Stomach (tissue), 9 donors: ENCODE data around the gene ANAPC2. TPM values are rescaled to one million over a fixed set of nuclear protein-coding genes. Genes with fewer than 3 reads are reported as not detected.

ENCODE experiments used
- DNase-seq, 2 donors: peaks; one replicate each; pipeline versions ENCODE4 v3.0.0 to v3.0.0-alpha.2; 2013 to 2019
- H3K27ac ChIP-seq, 5 donors: fragments of 200-600 bp in 4 of 5; sonication (generic) in 4 of 5; one replicate each; pipeline ENCODE4 v1.5.1; 2013 to 2019; ENCODE audit warnings: mild to moderate bottlenecking in 1 of 5, moderate library complexity in 1 of 5
- H3K27me3 ChIP-seq, 3 donors: fragments of 200-600 bp; sonication (generic); one replicate each; pipeline ENCODE4 v1.5.1; 2017 to 2019; ENCODE audit warnings: mixed run types in 1 of 3
- H3K36me3 ChIP-seq, 4 donors: fragments of 200-600 bp; sonication (generic); 1 replicate in 3 of 4; 2 replicates in 1 of 4; pipeline ENCODE4 v1.5.1; 2016 to 2019
- H3K4me1 ChIP-seq, 4 donors: fragments of 200-600 bp; sonication (generic); one replicate each; pipeline ENCODE4 v1.5.1; 2016 to 2019
- H3K4me3 ChIP-seq, 4 donors: fragments of 200-600 bp; sonication (generic) in 3 of 4; one replicate each; pipeline ENCODE4 v1.5.1; 2016 to 2019; ENCODE audit warnings: mild to moderate bottlenecking in 1 of 4
- H3K9me3 ChIP-seq, 4 donors: fragments of 200-600 bp; sonication (generic); one replicate each; pipeline ENCODE4 v1.5.1; 2016 to 2019
- EP300 ChIP-seq: sonication (generic); formaldehyde crosslinking; IDR thresholded peaks from one replicate; pipeline ENCODE4 v1.6.1; 2017; ENCODE audit warnings: antibody characterized with exemption
- POLR2A ChIP-seq, 4 donors: fragments of 450-650 bp; IDR thresholded peaks; one replicate each; pipeline ENCODE4 v1.6.1; 2016; ENCODE audit warnings: antibody characterized with exemption in 4 of 4, control low read depth in 2 of 4, mild to moderate bottlenecking in 1 of 4, moderate library complexity in 1 of 4
- POLR2AphosphoS5 ChIP-seq, 3 donors: sonication (generic); formaldehyde crosslinking; IDR thresholded peaks; one replicate each; pipeline ENCODE4 v1.6.1; 2016; ENCODE audit warnings: antibody characterized with exemption in 3 of 3
- WGBS, 5 donors: extraction: QIAGEN DNeasy Blood & Tissue Kit in 3 of 5; methylation state at CpG; one replicate each; pipeline versions ENCODE4 v1.1.5 to v1.1.7; 2013 to 2018; 5-methylcytosine and 5-hydroxymethylcytosine counted together
- intact Hi-C: fragments of 100-400 bp; cut with DNase I; formaldehyde crosslinking; loops from one replicate; pipeline ENCODE4 v1.15.1; 2023; ENCODE audit warnings: low total_unique reads
- polyA plus RNA-seq, 3 donors: library from polyadenylated mRNA; stranded (reverse); fragments of 200-250 nt; gene quantifications; one replicate each; pipeline ENCODE4 v1.2.3, GENCODE V29; 2013
- total RNA-seq, 5 donors: library from RNA; depleted of rRNA; stranded (reverse); fragments of >200 nt; gene quantifications; one replicate each; pipeline versions ENCODE4 v1.1.0 to v1.2.3, GENCODE V29; 2014 to 2016
- TF ChIP-seq, protein P1 (sequence below), 7 experiments: fragments of 450-650 bp in 4 of 7; fragments of 200-600 bp in 3 of 7; sonication (generic) in 3 of 7; IDR thresholded peaks; one replicate each; pipeline ENCODE4 v1.5.1; 2016 to 2019; ENCODE audit warnings: antibody characterized with exemption in 7 of 7, control low read depth in 2 of 7, mild to moderate bottlenecking in 1 of 7
- donor health status: healthy with polysubstance abuse.
- donor health status: Bipolar disorder and iron deficiency.
- donor health status: healthy.

ANAPC2 gene
- total and polyA plus RNA-seq, 8 donors, result 26.1 to 147 (median 41.8) TPM

DNA sequence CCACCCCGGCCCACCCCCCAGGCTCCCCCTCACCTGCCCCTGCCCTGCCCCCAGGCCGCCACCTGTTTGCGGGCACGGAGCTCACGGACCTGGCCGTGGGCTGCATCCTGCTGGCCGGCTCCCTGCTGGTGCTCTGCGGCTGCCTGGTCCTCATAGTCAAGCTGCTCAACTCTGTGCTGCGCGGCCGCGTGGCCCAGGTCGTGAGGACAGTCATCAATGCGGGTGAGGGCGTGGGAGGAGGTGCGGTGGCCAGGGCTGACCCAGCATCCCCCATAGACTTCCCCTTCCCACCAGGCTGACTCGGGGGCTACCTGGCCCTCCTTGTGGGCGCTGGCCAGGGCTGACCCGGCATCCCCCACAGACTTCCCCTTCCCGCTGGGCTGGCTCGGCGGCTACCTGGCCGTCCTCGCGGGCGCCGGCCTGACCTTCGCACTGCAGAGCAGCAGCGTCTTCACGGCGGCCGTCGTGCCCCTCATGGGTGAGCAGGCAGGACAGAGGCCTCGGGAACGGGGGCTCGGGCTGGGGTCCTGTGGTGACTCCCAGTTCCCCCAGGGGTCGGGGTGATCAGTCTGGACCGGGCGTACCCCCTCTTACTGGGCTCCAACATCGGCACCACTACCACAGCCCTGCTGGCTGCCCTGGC, 45.8 kb upstream of the ANAPC2 start:
- no peaks in the 10 kb centered on the region for H3K9me3 ChIP-seq
- no peak overlapping the region for H3K27ac ChIP-seq
- H3K27me3 ChIP-seq, result peaks cover 15 to 71% (median 64%) of the 10 kb centered on the region in 3 donors
- whole genome bisulfite sequencing, 5 donors, result 26 to 47% (median 41%) methylated on average over 10 to 40 of the region's 40 CpGs
- intact Hi-C loops, result loop anchor here (10.0 kb wide), 1 partner anchor 49 kb away; the partner anchor contains the start of genes ANAPC2 and SSNA1
- no peaks in the 10 kb centered on the region for H3K36me3 ChIP-seq
- DNase-seq, result peak in 1 of 2 donors; percentile 29
- peaks cover 20 to 48% (median 44%) of the 10 kb centered on the region in 4 donors for H3K4me1 ChIP-seq
- no peak for TF ChIP-seq POLR2AphosphoS5 (IDR thresholded peaks at IDR 0.05)
- TF ChIP-seq, protein P1, sequence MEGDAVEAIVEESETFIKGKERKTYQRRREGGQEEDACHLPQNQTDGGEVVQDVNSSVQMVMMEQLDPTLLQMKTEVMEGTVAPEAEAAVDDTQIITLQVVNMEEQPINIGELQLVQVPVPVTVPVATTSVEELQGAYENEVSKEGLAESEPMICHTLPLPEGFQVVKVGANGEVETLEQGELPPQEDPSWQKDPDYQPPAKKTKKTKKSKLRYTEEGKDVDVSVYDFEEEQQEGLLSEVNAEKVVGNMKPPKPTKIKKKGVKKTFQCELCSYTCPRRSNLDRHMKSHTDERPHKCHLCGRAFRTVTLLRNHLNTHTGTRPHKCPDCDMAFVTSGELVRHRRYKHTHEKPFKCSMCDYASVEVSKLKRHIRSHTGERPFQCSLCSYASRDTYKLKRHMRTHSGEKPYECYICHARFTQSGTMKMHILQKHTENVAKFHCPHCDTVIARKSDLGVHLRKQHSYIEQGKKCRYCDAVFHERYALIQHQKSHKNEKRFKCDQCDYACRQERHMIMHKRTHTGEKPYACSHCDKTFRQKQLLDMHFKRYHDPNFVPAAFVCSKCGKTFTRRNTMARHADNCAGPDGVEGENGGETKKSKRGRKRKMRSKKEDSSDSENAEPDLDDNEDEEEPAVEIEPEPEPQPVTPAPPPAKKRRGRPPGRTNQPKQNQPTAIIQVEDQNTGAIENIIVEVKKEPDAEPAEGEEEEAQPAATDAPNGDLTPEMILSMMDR (IDR thresholded peaks at IDR 0.05), result no peak
- TF ChIP-seq POLR2A (IDR thresholded peaks at IDR 0.05), result no peak
- no peak for TF ChIP-seq EP300
- no peak overlapping the region for H3K4me3 ChIP-seq

DNA sequence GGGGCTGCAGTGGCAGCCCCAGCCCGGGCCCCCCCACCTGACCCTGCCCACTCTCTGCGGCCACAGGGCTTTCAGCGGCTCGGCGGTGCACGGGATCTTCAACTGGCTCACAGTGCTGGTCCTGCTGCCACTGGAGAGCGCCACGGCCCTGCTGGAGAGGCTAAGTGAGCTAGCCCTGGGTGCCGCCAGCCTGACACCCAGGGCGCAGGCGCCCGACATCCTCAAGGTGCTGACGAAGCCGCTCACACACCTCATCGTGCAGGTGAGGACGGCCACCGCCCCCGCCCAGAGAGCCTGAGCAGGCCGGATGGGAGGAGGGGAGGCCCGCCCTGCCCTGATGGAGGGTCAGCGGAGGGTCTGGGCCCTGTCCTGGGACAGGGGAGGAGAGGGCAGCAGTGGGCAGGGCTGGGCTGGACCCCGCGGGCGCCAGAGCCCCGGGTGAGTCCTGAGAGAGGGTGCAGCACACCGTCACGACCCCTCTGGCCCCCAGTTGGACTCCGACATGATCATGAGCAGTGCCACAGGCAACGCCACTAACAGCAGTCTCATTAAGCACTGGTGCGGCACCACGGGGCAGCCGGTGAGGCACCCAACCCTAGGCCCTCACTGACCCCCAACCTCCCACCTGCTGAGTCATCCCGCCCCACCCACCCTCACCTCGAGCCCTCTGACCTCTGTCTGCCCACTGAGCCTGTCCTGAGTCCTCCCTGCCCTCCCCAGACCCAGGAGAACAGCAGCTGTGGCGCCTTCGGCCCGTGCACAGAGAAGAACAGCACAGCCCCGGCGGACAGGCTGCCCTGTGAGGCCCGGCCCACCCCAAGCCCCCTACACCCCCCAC, 45.0 kb upstream of the ANAPC2 start:
- TF ChIP-seq POLR2A (IDR thresholded peaks at IDR 0.05) (no peak), EP300 (no peak), POLR2AphosphoS5 (IDR thresholded peaks at IDR 0.05) (no peak)
- TF ChIP-seq, protein P1 (IDR thresholded peaks at IDR 0.05), result no peak
- H3K4me3 ChIP-seq, result no peak overlapping the region
- peaks cover 20 to 46% (median 42%) of the 10 kb centered on the region in 4 donors for H3K4me1 ChIP-seq
- intact Hi-C loops, result loop anchor here (10.0 kb wide), 1 partner anchor 49 kb away; the partner anchor contains the start of genes ANAPC2 and SSNA1
- WGBS, 5 donors, result 58 to 70% (median 66%) methylated on average over 8 to 40 of the region's 40 CpGs
- H3K9me3 ChIP-seq, result no peaks in the 10 kb centered on the region
- no peaks in the 10 kb centered on the region for H3K36me3 ChIP-seq
- no peak overlapping the region for H3K27ac ChIP-seq
- DNase-seq, result no peak
- peaks cover 18 to 79% (median 72%) of the 10 kb centered on the region in 3 donors for H3K27me3 ChIP-seq

DNA sequence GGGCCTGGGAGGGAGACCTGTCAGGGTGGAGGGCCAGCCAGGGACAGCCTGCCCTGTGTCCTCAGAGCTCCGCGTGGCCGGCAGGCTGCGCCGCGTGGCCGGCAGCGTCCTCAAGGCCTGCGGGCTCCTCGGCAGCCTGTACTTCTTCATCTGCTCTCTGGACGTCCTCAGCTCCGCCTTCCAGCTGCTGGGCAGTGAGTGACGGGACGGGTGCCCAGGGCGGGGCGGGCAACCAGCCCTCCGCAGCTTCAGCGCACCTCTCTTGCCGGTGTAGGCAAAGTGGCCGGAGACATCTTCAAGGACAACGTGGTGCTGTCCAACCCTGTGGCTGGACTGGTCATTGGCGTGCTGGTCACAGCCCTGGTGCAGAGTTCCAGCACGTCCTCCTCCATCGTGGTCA, 44.1 kb upstream of the ANAPC2 start:
- no peak for DNase-seq
- Histone ChIP-seq H3K9me3 (no peaks in the 10 kb centered on the region), H3K4me1 (peaks cover 23 to 48% (median 42%) of the 10 kb centered on the region in 4 donors), H3K36me3 (no peaks in the 10 kb centered on the region), H3K4me3 (no peak overlapping the region), H3K27ac (no peak overlapping the region), H3K27me3 (peaks cover 18 to 88% (median 76%) of the 10 kb centered on the region in 3 donors)
- intact Hi-C loops, result loop anchor here (10.0 kb wide), 1 partner anchor 48 kb away; the partner anchor contains the start of genes ANAPC2 and SSNA1
- 37 to 66% (median 48%) methylated on average over 14 to 24 of the region's 24 CpGs for WGBS, 5 donors
- TF ChIP-seq, protein P1 (IDR thresholded peaks at IDR 0.05), result no peak
- TF ChIP-seq EP300 (no peak), POLR2AphosphoS5 (IDR thresholded peaks at IDR 0.05) (no peak), POLR2A (IDR thresholded peaks at IDR 0.05) (no peak)

DNA sequence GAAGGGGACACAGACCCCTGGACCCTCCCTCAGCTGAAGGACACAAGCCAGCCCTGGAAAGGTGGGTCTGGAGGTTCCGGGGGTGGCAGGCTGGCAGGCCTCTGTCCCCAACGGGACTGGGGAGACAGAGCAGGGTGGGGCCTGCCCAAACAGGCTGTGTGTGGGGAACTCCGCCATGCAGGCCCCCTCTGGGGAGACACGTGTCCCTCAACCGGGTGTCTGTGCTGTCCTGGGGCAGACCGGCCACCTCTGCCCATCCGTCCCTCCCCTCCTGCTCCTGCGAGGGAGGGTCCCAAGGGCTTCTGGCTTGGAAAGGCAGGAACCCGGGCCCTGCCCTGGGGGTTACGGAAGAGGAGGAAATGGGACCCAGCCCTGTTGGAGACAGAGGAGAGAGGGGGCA, 43.7 kb upstream of the ANAPC2 start:
- Histone ChIP-seq H3K36me3 (no peaks in the 10 kb centered on the region), H3K27me3 (peaks cover 18 to 92% (median 76%) of the 10 kb centered on the region in 3 donors), H3K4me3 (no peak overlapping the region), H3K4me1 (peaks cover 23 to 48% (median 42%) of the 10 kb centered on the region in 4 donors), H3K27ac (no peak overlapping the region), H3K9me3 (no peaks in the 10 kb centered on the region)
- TF ChIP-seq POLR2A (IDR thresholded peaks at IDR 0.05) (no peak), POLR2AphosphoS5 (IDR thresholded peaks at IDR 0.05) (no peak), EP300 (no peak)
- TF ChIP-seq, protein P1 (IDR thresholded peaks at IDR 0.05), result no peak
- WGBS, 5 donors, result 71 to 79% (median 73%) methylated on average over 7 to 10 of the region's 10 CpGs
- DNase-seq, result no peak
- intact Hi-C loops, result loop anchor here (10.0 kb wide), 1 partner anchor 47 kb away; the partner anchor contains the start of genes ANAPC2 and SSNA1
